Choroid plexus epithelial cell (primary cell): ENCODE results near the gene BCL11B.

Experiments used
- DNase-seq: peaks from one replicate; pipeline ENCODE4 v3.0.0-alpha.2; 2010; ENCODE audit warnings: low read depth
- H3K4me3 ChIP-seq: 2 replicates; pipeline ENCODE4 v1.5.1; 2011; ENCODE audit warnings: low read depth, mild to moderate bottlenecking, control low read depth, low read length, moderate library complexity
- CTCF ChIP-seq: conservative IDR thresholded peaks from 2 replicates; pipeline ENCODE4 v1.5.1; 2011; ENCODE audit warnings: low read depth, mild to moderate bottlenecking, control low read depth, inconsistent platforms, low read length, moderate library complexity

Gene BCL11B

DNA sequence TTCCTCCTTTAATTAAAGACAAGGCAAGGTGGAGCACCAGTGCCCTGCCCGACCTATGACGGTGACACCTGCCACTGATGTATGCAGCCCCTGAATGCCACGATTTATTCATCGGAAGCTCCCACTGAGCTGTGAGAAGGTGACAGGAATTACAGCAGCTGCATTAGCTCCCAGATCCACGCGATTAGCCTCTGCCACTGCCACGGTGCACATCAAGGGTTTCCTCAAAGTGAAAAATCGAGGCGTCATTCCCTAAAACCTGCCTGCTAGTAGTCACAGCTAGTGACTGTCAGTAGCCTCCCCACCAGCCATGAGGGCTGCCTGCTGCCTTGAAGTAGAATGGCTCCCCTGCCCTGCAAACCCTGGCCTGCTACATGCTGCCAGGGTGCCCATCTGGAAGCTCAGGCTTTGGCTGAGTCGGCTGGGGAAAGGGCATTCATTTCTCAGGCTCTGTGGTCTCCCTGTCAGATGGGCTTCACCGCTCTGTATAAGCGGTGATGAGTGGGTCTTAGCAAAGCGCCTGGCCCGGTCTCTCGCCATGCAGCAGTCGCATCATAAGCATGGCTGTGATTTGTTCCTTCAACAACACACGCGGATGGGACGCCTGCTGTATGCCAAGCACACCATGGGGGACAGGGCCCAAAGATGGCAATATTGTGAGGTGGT is 8.2 kb upstream of the BCL11B start:
- no peak for TF ChIP-seq CTCF
- no peak overlapping the region for H3K4me3 ChIP-seq
- DNase-seq, result no peak

DNA sequence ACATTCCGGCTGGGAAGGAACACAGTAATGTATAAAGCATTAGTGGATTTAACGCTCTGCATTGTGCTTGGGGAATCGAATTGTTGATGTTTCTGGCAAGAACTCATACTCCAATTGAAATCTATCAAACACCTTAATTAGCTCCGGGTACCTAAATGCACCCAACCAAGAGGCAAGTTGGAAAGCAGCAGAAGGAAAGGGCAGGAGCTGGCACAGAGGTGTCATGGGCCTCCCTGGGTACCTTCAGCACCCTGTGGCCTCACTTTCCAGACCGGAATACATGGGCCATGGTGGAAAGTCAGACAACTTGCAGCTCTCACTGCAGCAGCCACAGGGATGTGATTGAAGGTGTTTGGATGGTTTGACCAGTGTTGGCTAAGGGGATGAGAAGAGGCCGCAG is 6.8 kb upstream of the BCL11B start:
- DNase-seq, result no peak
- no peak for TF ChIP-seq CTCF
- H3K4me3 ChIP-seq, result no peak overlapping the region

GRCh38 chr14:99277530-99277929 is 5.5 kb upstream of the BCL11B start:
- no peak for DNase-seq
- H3K4me3 ChIP-seq, result no peak overlapping the region
- TF ChIP-seq CTCF, result no peak

DNA sequence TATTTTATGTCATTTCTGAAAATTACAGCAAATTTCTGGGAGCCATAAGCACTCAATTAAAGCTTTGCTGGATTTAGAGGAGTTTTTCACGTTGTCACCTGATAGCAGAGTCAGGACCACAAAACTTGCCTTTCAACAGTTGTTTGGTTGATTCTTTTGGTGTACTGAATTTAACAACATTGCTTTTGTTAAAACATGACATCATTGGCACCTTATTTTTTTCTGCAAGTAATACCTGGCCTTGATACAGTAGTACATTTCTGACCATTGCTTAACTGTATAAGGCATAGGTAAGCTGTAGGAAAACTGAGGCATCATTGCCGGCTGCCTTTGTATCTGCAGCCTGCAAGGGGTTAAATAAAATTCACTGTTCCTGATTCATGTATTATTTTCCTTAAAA is 4.5 kb upstream of the BCL11B start:
- DNase-seq, result no peak
- TF ChIP-seq CTCF, result no peak
- no peak overlapping the region for H3K4me3 ChIP-seq

GRCh38 chr14:99275222-99275584 is 3.2 kb upstream of the BCL11B start:
- no peak for DNase-seq
- TF ChIP-seq CTCF, result no peak

DNA sequence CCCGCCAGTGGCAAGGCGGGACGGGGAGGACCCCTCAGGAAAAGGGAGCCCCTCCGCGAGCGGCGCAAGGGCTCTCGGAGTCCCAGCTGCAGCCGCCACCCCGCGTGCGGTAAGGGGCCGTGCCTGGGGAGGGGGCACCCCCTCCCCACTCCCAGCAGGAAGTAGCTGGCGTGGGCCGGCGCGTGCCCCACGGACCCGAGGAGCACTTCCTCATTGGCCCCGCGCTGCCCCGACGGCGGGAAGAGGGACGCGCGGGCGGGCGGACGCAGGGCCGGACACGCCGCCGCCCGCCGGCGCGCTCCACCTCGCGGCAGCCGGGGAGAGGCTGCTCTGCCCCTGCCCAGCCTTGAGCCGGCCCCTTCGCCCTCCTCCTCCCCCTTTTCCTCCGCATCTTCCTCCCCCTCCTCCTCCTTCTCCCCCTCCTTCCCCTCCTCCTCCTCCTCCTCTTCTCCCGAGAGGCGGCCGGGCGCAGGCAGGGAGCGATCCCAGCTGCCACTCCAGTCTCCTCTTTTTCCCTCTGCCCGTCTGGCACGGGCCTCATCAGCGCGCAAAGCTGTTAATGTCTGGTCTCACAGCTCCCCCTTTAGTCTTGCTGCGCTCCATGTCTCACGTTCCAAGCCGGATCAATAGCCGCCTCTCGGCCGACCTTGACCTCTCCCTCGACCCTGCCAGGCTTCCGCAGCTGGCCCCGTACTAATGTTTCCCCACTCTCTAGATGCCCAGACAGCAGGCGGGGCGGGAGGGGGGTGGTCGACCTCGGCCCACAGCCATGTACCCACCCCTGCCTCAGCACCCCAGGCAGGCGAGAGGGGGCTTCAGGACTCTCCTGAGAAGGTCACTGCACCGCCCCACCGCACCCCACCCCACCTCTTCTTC is 2.6 kb upstream of the BCL11B start:
- peak overlapping the region; percentile 35 for H3K4me3 ChIP-seq
- TF ChIP-seq CTCF, result peak; percentile 32
- peak; percentile 47 for DNase-seq

More at GRCh38 chr14:99275222-99275584, 3.2 kb upstream of the BCL11B start:
- no peak overlapping the region for H3K4me3 ChIP-seq
